Mesenchymal stem cell (in vitro differentiated cells and primary cell): ENCODE data around the gene C6orf47. TPM values are rescaled to one million over a fixed set of nuclear protein-coding genes. Genes with fewer than 3 reads are reported as not detected.

ENCODE experiments used
- DNase-seq: peaks from one replicate; pipeline ENCODE4 v3.0.0-alpha.2; 2013
- H2AFZ ChIP-seq: one replicate; pipeline ENCODE4 v1.6.1; 2013; ENCODE audit warnings: low read depth, mild to moderate bottlenecking, control low read depth, inconsistent platforms, low read length, moderate library complexity
- H2AK5ac ChIP-seq: 2 replicates; pipeline ENCODE4 v1.6.1; 2013; ENCODE audit warnings: low read length, moderate library complexity, mild to moderate bottlenecking, inconsistent platforms; ENCODE audit not compliant: severe bottlenecking
- H2BK120ac ChIP-seq: one replicate; pipeline ENCODE4 v1.6.1; 2013; ENCODE audit warnings: low read depth, mild to moderate bottlenecking, inconsistent platforms, low read length, moderate library complexity
- H2BK12ac ChIP-seq, 2 experiments: one replicate each; pipeline ENCODE4 v1.6.1; 2013; ENCODE audit warnings: inconsistent platforms in 2 of 2, low read length in 2 of 2, mild to moderate bottlenecking in 2 of 2, moderate library complexity in 2 of 2, control low read depth in 1 of 2
- H2BK15ac ChIP-seq: one replicate; pipeline ENCODE4 v1.6.1; 2013; ENCODE audit warnings: mild to moderate bottlenecking, low read depth, inconsistent platforms; ENCODE audit not compliant: poor library complexity, severe bottlenecking
- H2BK5ac ChIP-seq: 2 replicates; pipeline ENCODE4 v1.6.1; 2013; ENCODE audit warnings: low read depth, mild to moderate bottlenecking, low read length, control low read depth, inconsistent platforms; ENCODE audit not compliant: poor library complexity, severe bottlenecking
- H3K14ac ChIP-seq, 2 experiments: one replicate each; pipeline ENCODE4 v1.6.1; 2013; ENCODE audit warnings: inconsistent platforms in 2 of 2, low read length in 2 of 2, control low read depth in 1 of 2, mild to moderate bottlenecking in 1 of 2, moderate library complexity in 1 of 2
- H3K18ac ChIP-seq, 2 experiments: one replicate each; pipeline ENCODE4 v1.6.1; 2013; ENCODE audit warnings: inconsistent platforms in 2 of 2, low read length in 2 of 2, control low read depth in 1 of 2, low read depth in 1 of 2, mild to moderate bottlenecking in 1 of 2
- H3K23ac ChIP-seq, 2 experiments: one replicate each; pipeline ENCODE4 v1.6.1; 2013; ENCODE audit warnings: inconsistent platforms in 2 of 2, low read length in 2 of 2, mild to moderate bottlenecking in 2 of 2, moderate library complexity in 2 of 2, control low read depth in 1 of 2
- H3K27ac ChIP-seq: 2 replicates; pipeline ENCODE4 v1.5.1; 2013; ENCODE audit warnings: mild to moderate bottlenecking, moderate library complexity, low read length, control low read depth, inconsistent platforms; ENCODE audit not compliant: poor library complexity, severe bottlenecking
- H3K27me3 ChIP-seq, 2 experiments: 2 replicates each; pipeline versions ENCODE4 v1.6.1 to v1.7.0; 2013; ENCODE audit warnings: low read length in 2 of 2, mild to moderate bottlenecking in 2 of 2, moderate library complexity in 2 of 2, control low read depth in 1 of 2, inconsistent platforms in 1 of 2; ENCODE audit not compliant: control insufficient read depth in 1 of 2, insufficient read depth in 1 of 2
- H3K36me3 ChIP-seq, 2 experiments: 2 replicates each; pipeline versions ENCODE4 v1.6.1 to v1.7.0; 2013; ENCODE audit warnings: low read length in 2 of 2, control low read depth in 1 of 2, inconsistent platforms in 1 of 2, low read depth in 1 of 2, mild to moderate bottlenecking in 1 of 2; ENCODE audit not compliant: insufficient read depth in 2 of 2, control insufficient read depth in 1 of 2
- H3K4ac ChIP-seq, 2 experiments: one replicate each; pipeline ENCODE4 v1.6.1; 2013; ENCODE audit warnings: inconsistent platforms in 2 of 2, low read length in 2 of 2, mild to moderate bottlenecking in 2 of 2, moderate library complexity in 2 of 2, control low read depth in 1 of 2, low read depth in 1 of 2
- H3K4me1 ChIP-seq: 2 replicates; pipeline ENCODE4 v1.6.1; 2013; ENCODE audit warnings: low read depth, low read length, control low read depth; ENCODE audit not compliant: control insufficient read depth, insufficient read depth
- H3K4me2 ChIP-seq: 2 replicates; pipeline ENCODE4 v1.6.1; 2013; ENCODE audit warnings: low read length, mild to moderate bottlenecking, inconsistent platforms; ENCODE audit not compliant: poor library complexity, severe bottlenecking
- H3K4me3 ChIP-seq, 2 experiments: 2 replicates each; pipeline versions ENCODE4 v1.5.1 to v1.7.0; 2013; ENCODE audit warnings: low read length in 2 of 2, mild to moderate bottlenecking in 2 of 2, control low read depth in 1 of 2, low read depth in 1 of 2; ENCODE audit not compliant: insufficient read depth in 1 of 2
- H3K79me1 ChIP-seq: replicated peaks from 2 replicates; pipeline ENCODE4 v1.6.1; 2013; ENCODE audit warnings: mild to moderate bottlenecking, control low read depth, low read length, inconsistent platforms; ENCODE audit not compliant: poor library complexity, severe bottlenecking
- H3K9ac ChIP-seq: 2 replicates; pipeline ENCODE4 v1.7.0; 2013; ENCODE audit warnings: mild to moderate bottlenecking, low read length, moderate library complexity
- H3K9me3 ChIP-seq: 2 replicates; pipeline ENCODE4 v1.7.0; 2013; ENCODE audit warnings: mild to moderate bottlenecking, low read length; ENCODE audit not compliant: control insufficient read depth
- H4K8ac ChIP-seq: one replicate; pipeline ENCODE4 v1.6.1; 2013; ENCODE audit warnings: inconsistent platforms, mild to moderate bottlenecking, low read length, moderate library complexity
- H4K91ac ChIP-seq: one replicate; pipeline ENCODE4 v1.6.1; 2013; ENCODE audit warnings: mild to moderate bottlenecking, low read length, inconsistent platforms
- WGBS: methylation state at CpG from one replicate; pipeline ENCODE4 v1.1.7; 2013; ENCODE audit warnings: mixed read lengths; 5-methylcytosine and 5-hydroxymethylcytosine counted together
- small RNA-seq: library from polyadenylated mRNA; stranded (forward); fragments of <200 nt; extraction: miRNeasy Mini kit (QIAGEN cat#:217004); gene quantifications from one replicate; pipeline ENCODE3, GENCODE V24; 2013; ENCODE audit warnings: low read depth

Gene C6orf47

DNA sequence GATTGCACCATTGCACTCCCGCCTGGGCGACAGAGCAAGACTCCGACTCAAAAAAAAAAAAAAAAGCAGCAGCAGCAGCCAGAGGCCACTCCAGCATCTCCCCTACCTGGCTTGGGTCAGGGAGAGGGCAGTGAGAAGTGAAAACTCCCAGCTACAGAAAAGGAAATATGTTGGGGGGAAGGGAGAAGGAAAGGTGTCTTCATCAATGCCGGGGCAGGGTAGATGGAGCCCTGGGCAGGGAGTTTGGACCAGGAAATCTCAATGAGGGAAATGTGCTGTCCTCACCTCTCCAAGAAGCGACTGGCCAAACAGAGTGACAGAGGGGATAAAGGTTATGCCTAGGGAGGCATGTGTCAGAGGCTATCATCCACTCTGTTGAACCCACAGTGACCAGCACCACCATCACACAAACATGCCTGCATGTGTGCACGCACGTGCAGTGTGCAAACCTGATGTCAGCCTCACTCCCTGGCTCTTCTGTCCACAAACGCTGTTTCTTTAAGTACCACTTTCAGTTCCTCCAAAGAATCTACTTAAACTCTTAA is 46.4 kb downstream of the C6orf47 start:
- H4K8ac ChIP-seq = no peak overlapping the region
- no peaks in the 10 kb centered on the region for H3K36me3 ChIP-seq
- no peak overlapping the region for H3K4me2 ChIP-seq
- H2BK12ac ChIP-seq = no peak overlapping the region
- no peaks in the 10 kb centered on the region for H3K9me3 ChIP-seq
- H2BK120ac ChIP-seq = no peak overlapping the region
- H4K91ac ChIP-seq = no peak overlapping the region
- no peak overlapping the region for H2AFZ ChIP-seq
- no peak overlapping the region for H3K23ac ChIP-seq
- peaks cover 3% of the 10 kb centered on the region in 2 experiments for H3K27me3 ChIP-seq
- no peak overlapping the region for H3K9ac ChIP-seq
- no peak overlapping the region for H2BK5ac ChIP-seq
- H3K79me1 ChIP-seq = no peaks in the 10 kb centered on the region
- H3K4ac ChIP-seq = no peak overlapping the region
- no peak overlapping the region for H2AK5ac ChIP-seq
- no peaks in the 10 kb centered on the region for H3K4me1 ChIP-seq
- H3K14ac ChIP-seq = no peak overlapping the region
- WGBS = 90% methylated on average over 4 of the region's 8 CpGs
- DNase-seq = no peak
- no peak overlapping the region for H3K27ac ChIP-seq
- no peak overlapping the region for H2BK15ac ChIP-seq
- H3K4me3 ChIP-seq = no peak overlapping the region
- H3K18ac ChIP-seq = no peak overlapping the region

DNA sequence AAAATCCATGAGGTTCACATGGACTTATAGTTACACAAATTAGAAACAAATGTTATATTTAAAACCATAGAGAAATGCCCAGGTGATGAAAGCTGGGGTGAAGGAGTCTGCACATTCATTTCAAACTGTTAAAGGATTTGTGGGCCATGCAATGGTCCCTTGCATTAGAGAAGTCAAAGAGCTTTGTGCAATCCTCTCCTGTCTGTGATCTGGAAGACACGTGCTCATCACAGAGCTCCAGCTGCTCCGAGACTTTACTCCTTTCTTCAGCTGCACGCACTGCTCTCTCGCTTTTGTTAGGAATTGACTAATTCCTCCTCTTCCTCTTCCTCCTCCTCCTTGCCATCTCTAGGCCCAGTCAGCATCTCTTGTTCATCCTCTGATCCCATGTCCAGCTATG is 49.6 kb downstream of the C6orf47 start:
- no peaks in the 10 kb centered on the region for H3K79me1 ChIP-seq
- H3K36me3 ChIP-seq = no peaks in the 10 kb centered on the region
- H2AK5ac ChIP-seq = no peak overlapping the region
- no peak overlapping the region for H2AFZ ChIP-seq
- peaks cover 0 to 3% of the 10 kb centered on the region in 2 experiments for H3K27me3 ChIP-seq
- H3K4ac ChIP-seq = no peak overlapping the region
- H3K14ac ChIP-seq = no peak overlapping the region
- no peak overlapping the region for H2BK120ac ChIP-seq
- WGBS = 97% methylated on average over 4 of the region's 4 CpGs
- H3K9ac ChIP-seq = no peak overlapping the region
- no peak for DNase-seq
- H3K18ac ChIP-seq = no peak overlapping the region
- H3K4me3 ChIP-seq = no peak overlapping the region
- no peak overlapping the region for H4K91ac ChIP-seq
- no peaks in the 10 kb centered on the region for H3K4me1 ChIP-seq
- no peak overlapping the region for H3K23ac ChIP-seq
- H2BK12ac ChIP-seq = no peak overlapping the region
- H2BK5ac ChIP-seq = no peak overlapping the region
- H3K9me3 ChIP-seq = no peaks in the 10 kb centered on the region
- no peak overlapping the region for H4K8ac ChIP-seq
- H3K4me2 ChIP-seq = no peak overlapping the region
- no peak overlapping the region for H2BK15ac ChIP-seq
- no peak overlapping the region for H3K27ac ChIP-seq

DNA sequence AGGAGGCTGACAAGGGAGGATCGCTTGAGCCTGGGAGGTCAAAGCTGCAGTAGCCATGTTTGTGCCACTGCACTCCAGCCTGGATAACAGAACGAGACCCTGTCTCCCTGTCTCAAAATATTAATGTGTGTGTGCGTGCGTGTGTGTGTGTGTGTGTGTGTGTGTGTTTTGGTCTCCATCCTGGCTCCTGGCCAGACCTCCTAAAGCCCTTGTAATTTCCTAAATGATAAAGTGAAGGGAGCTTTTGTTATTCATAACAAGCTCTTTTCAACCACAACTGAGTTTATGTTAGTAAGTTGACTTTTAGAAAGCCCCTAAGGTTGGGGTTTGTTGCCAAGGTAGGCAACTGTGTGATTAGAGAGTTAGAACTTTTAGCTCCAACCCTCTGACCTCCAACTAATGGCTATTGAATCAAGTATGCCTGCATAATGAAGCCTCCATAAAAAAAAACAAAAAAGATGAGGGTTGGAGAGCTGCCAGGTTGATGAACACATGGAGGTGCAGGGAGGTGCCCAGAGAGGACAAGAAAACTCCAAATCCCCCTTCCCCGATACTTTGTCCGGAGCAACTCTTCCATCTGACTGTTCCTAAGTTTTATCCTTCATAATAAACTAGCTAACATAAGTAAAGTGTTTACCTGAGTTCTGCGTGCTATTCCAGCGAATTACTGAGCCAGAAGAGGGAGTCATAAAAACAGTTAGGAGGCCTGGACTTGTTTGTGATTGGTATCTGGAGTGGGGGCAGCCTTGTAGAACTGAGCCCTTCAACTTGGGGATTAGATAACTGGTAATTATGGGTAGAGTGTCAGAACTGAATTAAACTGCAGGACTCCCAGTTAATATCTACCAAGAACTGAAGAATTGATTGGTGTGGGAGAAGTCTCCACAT is 50.8 kb downstream of the C6orf47 start:
- H2AK5ac ChIP-seq = no peak overlapping the region
- no peak overlapping the region for H3K4me2 ChIP-seq
- no peaks in the 10 kb centered on the region for H3K9me3 ChIP-seq

More for the DNA sequence above, 50.8 kb downstream of the C6orf47 start:
- Histone ChIP-seq H3K9ac (no peak overlapping the region), H2BK120ac (no peak overlapping the region), H2BK15ac (no peak overlapping the region), H2AFZ (no peak overlapping the region), H2BK5ac (no peak overlapping the region), H4K8ac (no peak overlapping the region), H3K4me3 (no peak overlapping the region), H3K27me3 (peaks cover 0 to 3% of the 10 kb centered on the region in 2 experiments), H3K79me1 (no peaks in the 10 kb centered on the region), H2BK12ac (no peak overlapping the region), H3K27ac (no peak overlapping the region), H3K23ac (no peak overlapping the region), H3K4me1 (no peaks in the 10 kb centered on the region), H3K36me3 (no peaks in the 10 kb centered on the region), H3K4ac (no peak overlapping the region), H3K18ac (no peak overlapping the region), H3K14ac (no peak overlapping the region), H4K91ac (no peak overlapping the region)
- 86% methylated on average over 3 of the region's 8 CpGs for WGBS
- DNase-seq = no peak

Small RNA genes lying within 50 kb of the gene (small RNA-seq; reads per million reads assigned to genes)
- gene MIR4646 = not detected
- gene MIR6832 = not detected
- gene RF00019 = not detected
- gene SNORA38 = 16.7 reads per million, percentile 85 among the genes with 10 or more reads in this experiment
- gene UQCRHP1 = not detected
